HPDE6-E6E7 (cell line): ENCODE measurements around the gene C2CD4A.

Experiments used
- DNase-seq: peaks from one replicate; pipeline ENCODE4 v3.0.0; 2011; ENCODE audit warnings: missing footprints; ENCODE audit errors: extremely low spot score

The C2CD4A gene

DNA sequence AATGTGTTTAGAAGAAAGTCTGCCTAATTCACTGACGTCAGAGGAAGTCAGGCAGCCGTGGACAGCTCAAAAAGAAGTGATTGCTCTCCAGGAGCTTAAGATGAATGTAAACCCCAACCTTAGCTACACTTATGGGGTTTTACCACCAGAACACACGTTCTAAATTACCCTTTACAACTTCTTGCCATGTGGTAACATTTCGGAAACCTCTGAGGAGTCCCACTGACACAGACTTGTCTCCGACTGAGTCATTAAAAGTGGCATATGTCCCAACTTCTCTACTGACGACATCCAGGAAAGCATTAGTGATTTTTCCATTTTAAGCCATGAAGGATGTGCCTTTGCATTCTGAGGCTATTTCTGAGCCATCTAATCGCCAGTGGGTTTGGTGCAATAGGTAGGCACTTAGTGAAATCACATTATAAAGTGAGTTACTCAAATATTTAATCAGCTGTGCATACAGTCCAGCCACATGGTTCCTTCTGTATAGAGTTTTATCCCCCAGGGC lies 32.4 kb downstream of the C2CD4A start:
- DNase-seq: no peak

DNA sequence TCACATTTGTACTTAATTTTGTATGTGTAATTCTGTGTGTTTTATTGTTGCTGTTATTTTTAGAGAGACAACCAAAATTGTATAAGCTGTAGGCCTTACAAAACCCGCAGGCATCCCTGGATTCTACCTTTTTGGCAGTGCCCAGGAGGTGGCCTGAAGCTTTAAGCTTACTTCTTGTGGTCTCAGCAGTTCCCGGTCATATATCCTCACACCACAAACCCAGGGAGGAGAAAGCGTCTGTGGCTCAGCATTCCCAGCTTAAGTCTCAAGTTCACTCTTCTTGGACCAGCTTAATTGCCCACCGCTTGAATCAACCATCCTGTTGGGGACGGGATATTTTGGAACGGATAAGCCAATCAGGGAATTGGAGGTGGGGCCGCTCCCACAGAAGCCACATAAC lies 36.7 kb downstream of the C2CD4A start:
- DNase-seq: no peak

DNA sequence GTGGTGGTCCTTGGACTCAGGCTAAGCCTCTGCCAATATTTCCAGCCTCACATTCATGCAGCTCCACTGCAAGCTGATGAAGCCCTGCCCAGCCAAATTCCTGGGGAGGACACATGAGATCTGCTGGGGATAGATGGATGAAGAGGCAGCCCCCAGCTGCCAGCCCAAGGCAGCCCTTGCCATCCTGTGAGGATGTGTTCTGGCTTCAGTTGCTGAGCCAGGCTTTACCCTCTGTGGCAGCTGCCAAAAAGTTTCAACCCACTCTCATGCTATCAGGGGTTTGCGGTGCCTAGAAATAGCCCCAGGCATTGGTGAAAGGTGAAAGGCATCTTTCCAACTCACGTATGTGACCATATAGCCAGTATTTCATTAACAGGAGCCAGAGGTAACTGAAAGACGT lies 37.6 kb downstream of the C2CD4A start:
- no peak for DNase-seq

- DNase-seq: no peak
These were observed 38.1 kb downstream of the C2CD4A start for GRCh38 chr15:62104846-62105245.

DNA sequence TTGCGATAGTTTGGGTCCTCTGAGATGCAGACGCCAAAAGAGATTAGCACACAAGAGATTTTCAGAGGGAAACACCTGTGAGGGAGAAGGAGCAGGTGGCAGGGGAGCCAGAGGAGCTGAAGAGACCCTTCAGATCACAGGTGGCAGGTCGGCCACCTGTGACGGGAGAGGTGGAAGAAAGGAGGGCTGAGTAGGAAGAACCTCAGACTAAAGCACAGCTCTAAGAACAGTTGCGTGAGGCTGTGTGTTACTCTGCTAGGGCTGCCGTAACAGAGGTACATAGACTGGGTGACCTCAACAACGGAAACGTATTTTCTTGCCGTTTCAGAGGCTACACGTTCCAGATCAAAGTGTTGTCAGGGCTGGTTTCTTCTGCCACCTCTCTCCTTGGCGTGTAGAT lies 38.5 kb downstream of the C2CD4A start:
- no peak for DNase-seq

DNA sequence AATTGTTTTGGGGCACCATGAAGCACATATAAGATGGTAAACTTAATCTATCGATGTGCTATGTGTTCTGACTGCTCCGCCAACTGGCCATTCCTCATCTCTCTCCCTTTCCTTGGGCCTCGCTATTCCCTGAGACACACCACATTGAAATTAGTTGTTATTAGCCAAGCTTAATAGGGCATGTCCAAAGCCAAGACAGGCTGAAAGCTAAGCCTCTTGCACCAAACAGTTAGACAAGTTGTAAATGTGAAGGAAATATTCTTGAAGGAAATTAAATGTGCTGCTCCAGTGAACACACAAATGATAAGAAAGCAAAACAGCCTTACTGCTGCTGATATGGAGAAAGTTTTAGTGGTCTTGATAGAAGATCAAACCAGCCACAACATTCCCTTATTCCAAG lies 39.3 kb downstream of the C2CD4A start:
- DNase-seq: no peak

DNA sequence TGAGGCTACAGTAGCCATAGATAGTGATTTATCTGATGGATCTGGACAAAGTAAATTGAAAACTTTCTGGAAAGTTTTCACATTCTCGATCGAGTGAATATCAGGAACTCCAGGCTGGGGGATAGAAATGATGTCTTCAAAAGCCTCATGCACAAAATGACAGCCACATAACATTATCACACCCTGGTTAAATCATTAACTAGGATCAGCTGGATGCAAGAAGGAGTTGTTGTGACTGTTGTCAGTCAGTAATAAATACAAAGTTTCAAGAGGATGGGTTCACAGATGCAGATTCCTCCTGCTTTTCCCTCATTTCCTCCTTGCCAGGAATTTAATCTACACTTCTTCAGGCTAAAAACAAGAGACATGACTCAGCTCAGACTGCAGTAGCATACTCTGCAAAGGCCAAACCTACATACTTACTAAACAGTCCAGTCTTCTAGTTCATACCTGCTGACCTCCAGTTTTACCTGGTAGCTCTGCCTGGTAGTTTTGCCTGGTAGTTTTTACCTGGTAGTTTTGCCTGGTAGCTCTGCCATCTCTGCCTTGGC lies 40.9 kb downstream of the C2CD4A start:
- no peak for DNase-seq

DNA sequence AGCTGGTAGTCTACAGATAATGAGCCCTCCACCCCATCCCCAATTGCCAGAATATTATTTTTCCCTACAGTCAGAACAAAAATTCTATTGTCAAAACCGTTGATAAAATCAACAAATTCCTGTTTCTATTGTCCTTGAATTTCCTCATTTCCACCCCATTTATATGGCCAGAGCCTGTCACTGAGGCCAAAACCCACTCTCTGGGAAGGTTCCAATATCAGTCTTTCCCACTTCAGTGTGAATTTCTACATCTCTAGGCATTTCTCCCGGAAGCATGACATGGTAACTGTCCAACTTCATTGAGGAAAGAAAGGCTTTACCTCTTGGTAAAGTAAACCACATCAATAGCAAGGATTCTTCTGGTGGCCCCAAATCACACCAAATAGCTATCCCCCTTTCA lies 41.6 kb downstream of the C2CD4A start:
- DNase-seq: no peak

- no peak for DNase-seq
These were observed 42.7 kb downstream of the C2CD4A start for GRCh38 chr15:62109437-62109836.

- peak; percentile 61 for DNase-seq
These were observed 43.4 kb downstream of the C2CD4A start for GRCh38 chr15:62109982-62110851.

- no peak for DNase-seq
These were observed 45.3 kb downstream of the C2CD4A start for GRCh38 chr15:62112081-62112480.

DNA sequence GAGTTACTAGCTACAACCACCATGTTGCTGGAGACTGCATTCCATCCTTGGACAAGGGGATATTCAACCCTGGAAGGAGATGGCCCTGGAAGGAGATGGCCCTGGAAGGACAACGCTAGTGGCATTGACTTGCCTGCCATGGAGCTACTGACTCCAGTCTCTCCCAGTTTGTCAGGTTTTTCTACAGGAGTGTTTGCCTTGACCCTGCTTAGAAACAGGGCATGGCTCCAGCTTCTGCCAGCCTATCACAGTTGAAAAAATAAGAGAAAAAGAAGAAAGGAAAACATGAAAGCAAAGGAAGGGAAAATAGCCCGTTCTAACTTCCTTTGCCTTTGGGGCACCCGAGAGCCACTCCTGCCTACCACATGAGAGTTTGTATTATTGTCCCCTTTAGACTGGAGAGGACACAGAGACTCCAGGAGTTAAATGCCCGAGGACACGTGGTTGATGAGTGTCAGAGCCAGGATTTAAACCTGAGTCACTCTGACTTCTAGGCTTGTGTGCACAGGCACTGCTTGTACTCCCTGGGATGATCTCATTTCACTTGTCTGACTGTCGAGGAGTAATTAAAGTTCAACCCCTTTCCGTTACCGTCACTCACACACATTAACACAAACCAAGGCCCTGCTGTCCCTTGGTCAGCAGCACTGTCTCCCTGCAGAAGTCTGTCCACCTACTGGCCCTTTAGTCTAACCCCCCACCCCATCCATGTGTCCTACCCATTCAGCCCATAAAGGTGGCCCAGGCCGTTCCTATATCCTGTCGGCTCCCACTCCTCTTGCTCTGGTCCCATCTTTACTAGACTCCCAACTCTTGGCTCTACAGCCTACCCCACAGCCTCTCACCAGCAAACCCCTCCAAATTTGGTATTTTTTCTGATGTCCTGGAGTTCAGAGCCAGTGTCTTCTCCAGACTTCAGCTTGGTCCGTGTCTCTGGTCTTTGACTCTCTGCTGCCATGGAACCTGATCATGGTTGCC lies 46.1 kb downstream of the C2CD4A start:
- DNase-seq: peak; percentile 93

DNA sequence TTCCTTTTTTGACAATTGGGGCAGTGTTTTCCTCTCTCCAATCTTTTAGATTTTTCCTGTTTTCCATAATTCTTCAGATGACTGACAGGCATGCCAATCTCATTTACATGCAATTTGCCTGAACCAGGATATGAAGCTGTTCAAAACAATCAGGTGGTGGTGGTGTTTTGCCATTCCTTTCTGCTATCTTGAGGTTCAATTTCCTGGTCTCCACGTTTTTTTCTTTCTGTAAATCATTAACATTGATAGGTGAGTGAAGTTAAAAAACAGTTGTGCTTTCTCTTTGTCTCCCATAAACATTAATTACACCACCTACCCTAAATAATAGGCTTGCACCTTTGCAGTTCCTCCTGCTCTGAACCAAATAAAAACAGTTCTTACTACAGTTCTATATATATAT lies 49.1 kb downstream of the C2CD4A start:
- DNase-seq: no peak

GRCh38 chr15:62118520-62119226 lies 51.9 kb downstream of the C2CD4A start:
- no peak for DNase-seq

DNA sequence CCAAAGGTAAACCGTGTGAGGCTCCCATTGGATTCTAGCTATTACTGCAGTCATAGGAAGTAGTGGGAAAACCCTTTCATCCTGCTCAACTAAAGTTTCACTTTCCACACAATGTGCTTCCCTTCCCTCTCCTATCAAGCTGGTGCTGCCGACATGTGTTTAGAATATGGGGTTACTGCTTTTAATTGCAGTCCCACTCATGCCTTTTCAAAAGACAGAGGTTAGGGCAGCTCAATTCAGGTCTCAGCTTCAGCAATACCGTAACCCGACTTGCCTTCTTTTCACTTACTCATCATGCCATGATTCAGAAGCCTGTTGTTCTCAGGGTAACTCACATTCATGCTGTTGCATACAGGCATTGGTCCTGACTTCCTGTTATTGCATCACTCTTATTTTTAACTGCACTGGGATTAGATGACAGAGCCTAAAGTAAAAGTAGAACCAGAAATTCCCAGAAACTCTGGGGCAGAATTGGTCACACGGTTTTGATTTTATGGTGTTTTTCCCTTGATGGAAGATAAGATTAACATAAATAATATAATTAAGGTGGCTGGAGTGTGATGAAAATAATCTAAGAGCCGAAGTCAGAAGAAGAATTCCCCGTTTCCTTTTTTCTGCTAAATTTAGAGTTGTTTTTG lies 52.6 kb downstream of the C2CD4A start:
- peak; percentile 89 for DNase-seq

DNA sequence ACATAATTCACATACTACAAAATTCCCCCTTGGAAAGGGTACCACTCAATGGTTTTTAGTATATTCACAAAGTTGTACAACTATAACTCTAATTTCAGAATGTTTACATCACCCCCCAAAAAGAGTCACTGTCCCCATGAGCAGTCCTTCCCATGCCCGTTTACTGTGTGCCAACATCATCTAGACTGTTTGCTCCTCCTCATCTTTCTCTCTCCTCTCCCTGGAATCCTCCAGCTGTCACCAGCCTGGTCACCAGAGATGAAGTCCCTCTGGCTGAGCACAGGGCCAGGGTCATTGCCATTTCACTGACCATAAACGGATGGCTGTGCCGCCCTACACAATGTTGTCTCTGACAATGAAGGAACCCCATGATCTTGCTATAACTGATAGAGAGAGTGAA lies 53.1 kb downstream of the C2CD4A start:
- DNase-seq: no peak
